ENCODE results near the gene ERI2.
A peak's percentile ranks its signal among the peaks of the same experiment; 100 is the strongest.

ERI2 gene

GRCh38 chr16:20791923-20792612, 14.2 kb downstream of the ERI2 start:
- H3K4me3 ChIP-seq (replicated peaks; ENCODE audit: low read depth, low read length), result no peak overlapping the region
- TF ChIP-seq, protein P1, sequence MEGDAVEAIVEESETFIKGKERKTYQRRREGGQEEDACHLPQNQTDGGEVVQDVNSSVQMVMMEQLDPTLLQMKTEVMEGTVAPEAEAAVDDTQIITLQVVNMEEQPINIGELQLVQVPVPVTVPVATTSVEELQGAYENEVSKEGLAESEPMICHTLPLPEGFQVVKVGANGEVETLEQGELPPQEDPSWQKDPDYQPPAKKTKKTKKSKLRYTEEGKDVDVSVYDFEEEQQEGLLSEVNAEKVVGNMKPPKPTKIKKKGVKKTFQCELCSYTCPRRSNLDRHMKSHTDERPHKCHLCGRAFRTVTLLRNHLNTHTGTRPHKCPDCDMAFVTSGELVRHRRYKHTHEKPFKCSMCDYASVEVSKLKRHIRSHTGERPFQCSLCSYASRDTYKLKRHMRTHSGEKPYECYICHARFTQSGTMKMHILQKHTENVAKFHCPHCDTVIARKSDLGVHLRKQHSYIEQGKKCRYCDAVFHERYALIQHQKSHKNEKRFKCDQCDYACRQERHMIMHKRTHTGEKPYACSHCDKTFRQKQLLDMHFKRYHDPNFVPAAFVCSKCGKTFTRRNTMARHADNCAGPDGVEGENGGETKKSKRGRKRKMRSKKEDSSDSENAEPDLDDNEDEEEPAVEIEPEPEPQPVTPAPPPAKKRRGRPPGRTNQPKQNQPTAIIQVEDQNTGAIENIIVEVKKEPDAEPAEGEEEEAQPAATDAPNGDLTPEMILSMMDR (IDR thresholded peaks at IDR 0.05; ENCODE audit: low read depth, low read length, missing control alignments), result no peak
- no peak for DNase-seq (ENCODE audit: extremely low read depth, low read depth)

DNA sequence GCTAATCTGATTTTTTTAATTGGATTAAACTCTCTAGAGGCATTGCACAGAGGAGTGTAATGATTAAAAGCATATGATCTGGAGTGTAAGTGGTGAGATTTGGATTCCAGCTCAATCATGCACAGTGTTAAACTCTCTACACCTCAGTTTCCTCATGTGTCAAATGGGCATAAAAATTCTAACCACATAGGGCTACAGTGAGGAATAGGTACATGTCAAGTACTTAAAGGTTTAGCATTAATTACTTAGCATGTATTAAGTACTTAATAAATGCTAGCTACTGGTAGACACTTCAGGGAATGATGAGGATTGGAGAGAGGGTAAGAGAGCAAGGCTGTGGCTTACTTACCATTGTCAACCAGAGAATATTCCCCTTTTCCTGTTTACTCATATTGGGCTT, 17.1 kb downstream of the ERI2 start:
- no peak for DNase-seq (ENCODE audit: extremely low read depth, low read depth)
- TF ChIP-seq, protein P1 (IDR thresholded peaks at IDR 0.05; ENCODE audit: low read depth, low read length, missing control alignments), result no peak
- H3K4me3 ChIP-seq (replicated peaks; ENCODE audit: low read depth, low read length), result no peak overlapping the region

DNA sequence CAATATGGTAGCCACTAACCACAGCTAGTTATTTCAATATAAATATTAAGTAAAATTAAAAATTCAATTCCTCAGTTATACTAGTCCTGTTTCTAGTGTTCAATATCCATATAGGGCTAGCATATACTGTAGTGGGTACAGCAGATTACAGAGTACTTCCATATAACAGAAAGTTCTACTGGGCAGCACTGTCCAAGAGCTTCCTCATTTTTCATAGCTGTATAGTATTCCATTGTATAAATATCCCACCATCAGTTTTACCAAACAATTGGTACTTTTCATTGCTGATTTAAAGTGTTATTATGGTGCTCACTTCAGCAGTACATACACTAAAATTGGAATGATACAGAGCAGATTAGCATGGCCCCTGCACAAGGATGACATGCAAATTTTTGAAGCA, 22.1 kb downstream of the ERI2 start:
- H3K4me3 ChIP-seq (replicated peaks; ENCODE audit: low read depth, low read length), result no peak overlapping the region
- no peak for DNase-seq (ENCODE audit: extremely low read depth, low read depth)
- TF ChIP-seq, protein P1 (IDR thresholded peaks at IDR 0.05; ENCODE audit: low read depth, low read length, missing control alignments), result no peak

DNA sequence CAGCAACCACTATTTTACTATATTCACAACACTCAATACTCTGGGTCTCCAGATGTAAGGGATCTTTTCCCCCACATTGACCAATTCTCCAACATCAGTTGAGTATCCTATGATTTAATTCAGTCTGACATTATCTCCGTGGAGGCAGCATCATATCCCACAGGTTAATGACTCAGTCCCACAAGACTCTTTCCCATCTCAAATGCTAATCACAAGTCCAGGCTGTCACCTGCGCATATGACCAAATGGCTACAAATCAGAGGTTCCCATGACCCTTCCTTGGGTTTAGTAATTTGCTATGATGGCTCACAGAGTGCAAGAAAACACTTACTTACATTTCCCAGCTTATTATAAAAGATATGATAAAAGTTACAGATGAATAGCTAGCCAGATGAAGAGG, 23.8 kb downstream of the ERI2 start:
- TF ChIP-seq, protein P1 (IDR thresholded peaks at IDR 0.05; ENCODE audit: low read depth, low read length, missing control alignments), result no peak
- no peak for DNase-seq (ENCODE audit: extremely low read depth, low read depth)
- H3K4me3 ChIP-seq (replicated peaks; ENCODE audit: low read depth, low read length), result no peak overlapping the region

GRCh38 chr16:20781697-20782096, 24.6 kb downstream of the ERI2 start:
- TF ChIP-seq, protein P1 (IDR thresholded peaks at IDR 0.05; ENCODE audit: low read depth, low read length, missing control alignments), result no peak
- no peak overlapping the region for H3K4me3 ChIP-seq (replicated peaks; ENCODE audit: low read depth, low read length)
- DNase-seq (ENCODE audit: extremely low read depth, low read depth), result no peak

DNA sequence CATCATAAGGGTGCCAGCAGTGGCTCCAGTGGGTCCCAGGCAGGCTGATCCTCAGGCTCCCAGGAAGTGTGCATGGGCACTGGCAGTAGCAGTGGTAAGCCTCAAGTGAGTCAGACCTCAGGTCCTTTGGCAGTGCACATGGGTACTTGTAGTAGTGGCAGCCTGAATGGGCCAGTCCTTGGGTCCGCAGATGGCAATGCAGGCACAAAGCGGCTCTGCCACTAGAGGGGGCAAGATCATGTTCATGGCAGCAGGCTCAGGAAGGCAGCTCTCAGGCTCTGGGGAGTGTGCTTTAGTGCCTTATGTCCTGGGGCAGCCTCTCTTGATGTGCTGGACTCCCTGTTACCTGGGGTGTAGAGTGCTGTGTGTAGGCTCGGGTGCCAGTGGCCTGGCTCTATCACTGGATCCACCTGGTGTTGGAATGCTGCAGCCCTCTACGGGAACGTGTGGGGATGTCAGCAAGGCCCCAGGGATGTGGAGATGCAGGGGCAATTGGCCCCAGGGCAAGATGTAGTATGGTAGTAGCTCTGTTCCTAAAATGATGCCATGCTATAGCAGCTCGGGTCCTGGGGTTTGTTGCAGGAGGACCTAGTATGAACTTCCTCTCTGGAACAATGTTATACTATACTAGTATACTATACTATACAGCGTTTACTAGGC, 31.4 kb downstream of the ERI2 start:
- peak; percentile 55 for DNase-seq (ENCODE audit: extremely low read depth, low read depth)

More for the DNA sequence above, 31.4 kb downstream of the ERI2 start:
- TF ChIP-seq, protein P1 (IDR thresholded peaks at IDR 0.05; ENCODE audit: low read depth, low read length, missing control alignments), result peak; percentile 90
- no peak overlapping the region for H3K4me3 ChIP-seq (replicated peaks; ENCODE audit: low read depth, low read length)

Measured in HFF-Myc (cell line).